ENCODE data around the gene CACNA2D1.

The CACNA2D1 gene

GRCh38 chr7:82226191-82226590 is 217.4 kb downstream of the CACNA2D1 start:
- no peak for DNase-seq (ENCODE audit: low read depth in 2 of 2)

- no peak for DNase-seq (ENCODE audit: low read depth in 2 of 2)
Measured at GRCh38 chr7:82224529-82224928, 219.0 kb downstream of the CACNA2D1 start.

GRCh38 chr7:82223580-82223979 is 220.0 kb downstream of the CACNA2D1 start:
- DNase-seq (ENCODE audit: low read depth in 2 of 2): no peak

- DNase-seq (ENCODE audit: low read depth in 2 of 2): no peak
Measured at GRCh38 chr7:82221152-82221674, 222.4 kb downstream of the CACNA2D1 start.

GRCh38 chr7:82212466-82212865 is 231.1 kb downstream of the CACNA2D1 start:
- no peak for DNase-seq (ENCODE audit: low read depth in 2 of 2)

GRCh38 chr7:82211333-82211732 is 232.2 kb downstream of the CACNA2D1 start:
- DNase-seq (ENCODE audit: low read depth in 2 of 2): no peak

GRCh38 chr7:82210416-82211184 is 233.0 kb downstream of the CACNA2D1 start:
- no peak for DNase-seq (ENCODE audit: low read depth in 2 of 2)

GRCh38 chr7:82209179-82209747 is 234.3 kb downstream of the CACNA2D1 start:
- DNase-seq (ENCODE audit: low read depth in 2 of 2): no peak

GRCh38 chr7:82204694-82205093 is 238.9 kb downstream of the CACNA2D1 start:
- DNase-seq (ENCODE audit: low read depth in 2 of 2): no peak

GRCh38 chr7:82202965-82203364 is 240.6 kb downstream of the CACNA2D1 start:
- DNase-seq (ENCODE audit: low read depth in 2 of 2): no peak

- DNase-seq (ENCODE audit: low read depth in 2 of 2): no peak
Measured at GRCh38 chr7:82202107-82202506, 241.5 kb downstream of the CACNA2D1 start.

GRCh38 chr7:82200601-82201000 is 243.0 kb downstream of the CACNA2D1 start:
- DNase-seq (ENCODE audit: low read depth in 2 of 2): no peak

GRCh38 chr7:82194016-82194643 is 249.4 kb downstream of the CACNA2D1 start:
- DNase-seq (ENCODE audit: low read depth in 2 of 2): no peak

- DNase-seq (ENCODE audit: low read depth in 2 of 2): no peak
Measured at GRCh38 chr7:82188636-82189035, 254.9 kb downstream of the CACNA2D1 start.

- no peak for DNase-seq (ENCODE audit: low read depth in 2 of 2)
Measured at GRCh38 chr7:82185443-82185842, 258.1 kb downstream of the CACNA2D1 start.

GRCh38 chr7:82183634-82184033 is 259.9 kb downstream of the CACNA2D1 start:
- DNase-seq (ENCODE audit: low read depth in 2 of 2): no peak

- no peak for DNase-seq (ENCODE audit: low read depth in 2 of 2)
Measured at GRCh38 chr7:82179311-82179710, 264.3 kb downstream of the CACNA2D1 start.

- no peak for DNase-seq (ENCODE audit: low read depth in 2 of 2)
Measured at GRCh38 chr7:82175319-82175718, 268.3 kb downstream of the CACNA2D1 start.

GRCh38 chr7:82173400-82174021 is 270.1 kb downstream of the CACNA2D1 start:
- no peak for DNase-seq (ENCODE audit: low read depth in 2 of 2)

- DNase-seq (ENCODE audit: low read depth in 2 of 2): no peak
Measured at GRCh38 chr7:82172881-82173280, 270.7 kb downstream of the CACNA2D1 start.

GRCh38 chr7:82172017-82172416 is 271.6 kb downstream of the CACNA2D1 start:
- DNase-seq (ENCODE audit: low read depth in 2 of 2): no peak

- DNase-seq (ENCODE audit: low read depth in 2 of 2): no peak
Measured at GRCh38 chr7:82167558-82168314, 275.8 kb downstream of the CACNA2D1 start.

Data from stimulated activated CD4-positive, alpha-beta T cell treated with anti-CD3 and anti-CD28 coated beads, Interleukin-15, amount 100 ng/mL, for 48 hours (primary cell).